Measurements from ENCODE around the gene MATR3. TPM values are rescaled to one million over a fixed set of nuclear protein-coding genes. Genes with fewer than 3 reads are reported as not detected.

The MATR3 gene
- total RNA-seq, 2 experiments from 2014 or later = 376 to 401 TPM

DNA sequence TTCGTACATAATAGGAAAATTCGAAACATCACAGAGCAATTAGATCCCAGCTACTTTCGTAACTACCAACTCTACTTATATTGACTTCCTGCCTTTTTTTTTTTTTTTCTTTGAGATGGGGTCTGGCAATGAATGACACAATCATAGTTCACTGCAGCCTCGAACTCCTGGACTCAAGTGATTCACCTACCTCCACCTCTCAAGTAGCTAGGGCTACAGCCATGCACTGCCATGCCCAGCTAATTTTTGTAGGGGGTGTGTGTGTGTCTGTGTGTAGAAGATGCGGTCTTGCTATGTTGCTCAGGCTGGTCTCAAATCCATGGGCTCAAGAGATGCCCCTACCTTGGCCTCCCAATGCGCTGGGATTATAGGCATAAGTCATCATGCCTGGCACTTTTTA lies 42.3 kb downstream of the MATR3 start:
- POLR2A ChIA-PET = interaction anchor here (1.3 kb wide), 1 partner anchor 23 kb away, joined by 3 read pairs; no protein-coding TSS in a partner anchor
- H3K4me3 Mint-ChIP-seq = peak overlapping the region; percentile 47
- no peak overlapping the region for H3K27ac ChIP-seq (ENCODE audit: low read depth in 1 of 2, low read length in 2 of 2)

DNA sequence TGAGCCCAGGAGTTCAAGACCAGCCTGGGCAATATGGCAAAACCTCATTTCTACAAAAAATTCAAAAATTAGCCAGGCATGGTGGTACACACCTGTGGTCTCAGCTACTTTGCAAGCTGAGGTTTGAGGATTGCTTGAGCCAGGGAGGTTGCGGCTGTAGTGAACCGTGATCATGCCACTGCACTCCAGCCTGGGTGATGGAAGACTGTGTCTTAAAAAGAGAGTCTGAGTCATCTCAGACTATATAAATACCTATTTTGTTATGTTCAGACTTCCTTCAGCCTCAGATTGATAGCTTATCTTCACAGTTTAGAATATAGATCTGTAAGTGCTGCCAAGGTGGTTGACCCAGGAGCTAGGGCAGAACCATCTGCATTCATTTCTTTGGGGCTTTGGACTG lies 46.5 kb downstream of the MATR3 start:
- H3K36me3 ChIP-seq (ENCODE audit: insufficient read depth, low read length) = no peaks in the 10 kb centered on the region
- ChIA-PET POLR2A (interaction anchor here (2.4 to 3.8 kb wide), 5 partner anchors 37 to 765 kb away, joined by 12 to 149 read pairs (median 29); partner anchors contain the start of genes HSPA9, MATR3 and SPATA24), CTCF (no interaction called here)
- Mint-ChIP-seq H3K27me3 (no peaks in the 10 kb centered on the region), H3K27ac (no peak overlapping the region), H3K9me3 (no peaks in the 10 kb centered on the region), H3K36me3 (ENCODE audit: low read depth) (peaks cover 33% of the 10 kb centered on the region), H3K4me1 (ENCODE audit: low read depth) (peaks cover 65% of the 10 kb centered on the region), H3K4me3 (peak overlapping the region; percentile 96)
- intact Hi-C loops (cut with DNase I, micrococcal nuclease) = loop anchor here (2.0 to 5.0 kb wide), 6 partner anchors 13 to 763 kb away; partner anchors contain the start of genes HSPA9 (in 1 of the 2), MZB1 (in 1 of the 2) and UBE2D2 (in 1 of the 2)
- H3K27ac ChIP-seq (ENCODE audit: low read depth in 1 of 2, low read length in 2 of 2) = no peak overlapping the region
- DNase-seq = no peak
- no peaks in the 10 kb centered on the region for H3K9me3 ChIP-seq (ENCODE audit: control insufficient read depth in 1 of 2, insufficient read depth in 1 of 2, low read length in 2 of 2)
- no peak for ATAC-seq (ENCODE audit: poor library complexity)
- no peak overlapping the region for H3K4me3 ChIP-seq (ENCODE audit: low read length)
- TF ChIP-seq, protein P1, sequence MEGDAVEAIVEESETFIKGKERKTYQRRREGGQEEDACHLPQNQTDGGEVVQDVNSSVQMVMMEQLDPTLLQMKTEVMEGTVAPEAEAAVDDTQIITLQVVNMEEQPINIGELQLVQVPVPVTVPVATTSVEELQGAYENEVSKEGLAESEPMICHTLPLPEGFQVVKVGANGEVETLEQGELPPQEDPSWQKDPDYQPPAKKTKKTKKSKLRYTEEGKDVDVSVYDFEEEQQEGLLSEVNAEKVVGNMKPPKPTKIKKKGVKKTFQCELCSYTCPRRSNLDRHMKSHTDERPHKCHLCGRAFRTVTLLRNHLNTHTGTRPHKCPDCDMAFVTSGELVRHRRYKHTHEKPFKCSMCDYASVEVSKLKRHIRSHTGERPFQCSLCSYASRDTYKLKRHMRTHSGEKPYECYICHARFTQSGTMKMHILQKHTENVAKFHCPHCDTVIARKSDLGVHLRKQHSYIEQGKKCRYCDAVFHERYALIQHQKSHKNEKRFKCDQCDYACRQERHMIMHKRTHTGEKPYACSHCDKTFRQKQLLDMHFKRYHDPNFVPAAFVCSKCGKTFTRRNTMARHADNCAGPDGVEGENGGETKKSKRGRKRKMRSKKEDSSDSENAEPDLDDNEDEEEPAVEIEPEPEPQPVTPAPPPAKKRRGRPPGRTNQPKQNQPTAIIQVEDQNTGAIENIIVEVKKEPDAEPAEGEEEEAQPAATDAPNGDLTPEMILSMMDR (IDR thresholded peaks at IDR 0.05) = no peak
- H3K4me1 ChIP-seq (ENCODE audit: insufficient read depth, low read length) = peaks cover 33% of the 10 kb centered on the region
- no peaks in the 10 kb centered on the region for H3K27me3 ChIP-seq (ENCODE audit: control insufficient read depth in 1 of 2, insufficient read depth in 2 of 2, low read length in 2 of 2)

More for the DNA sequence above, 42.3 kb downstream of the MATR3 start:
- peaks cover 25% of the 10 kb centered on the region for H3K4me1 Mint-ChIP-seq (ENCODE audit: low read depth)
- no peaks in the 10 kb centered on the region for H3K9me3 ChIP-seq (ENCODE audit: control insufficient read depth in 1 of 2, insufficient read depth in 1 of 2, low read length in 2 of 2)
- no peaks in the 10 kb centered on the region for H3K27me3 Mint-ChIP-seq
- intact Hi-C loops (cut with DNase I, micrococcal nuclease) = no loop called here
- peak in 2 of 14 experiments; percentile 32 to 44 for DNase-seq
- peaks cover 27% of the 10 kb centered on the region for H3K36me3 Mint-ChIP-seq (ENCODE audit: low read depth)
- H3K4me1 ChIP-seq (ENCODE audit: insufficient read depth, low read length) = peaks cover 12% of the 10 kb centered on the region
- TF ChIP-seq, protein P1 (IDR thresholded peaks at IDR 0.05) = no peak
- no peaks in the 10 kb centered on the region for H3K9me3 Mint-ChIP-seq
- peak overlapping the region; percentile 50 for H3K27ac Mint-ChIP-seq
- peak; percentile 25 for ATAC-seq (ENCODE audit: poor library complexity)
- peaks cover 20% of the 10 kb centered on the region for H3K36me3 ChIP-seq (ENCODE audit: insufficient read depth, low read length)
- no peak overlapping the region for H3K4me3 ChIP-seq (ENCODE audit: low read length)
- CTCF ChIA-PET = interaction anchor here (1.8 kb wide), 1 partner anchor 29 kb away, joined by 5 read pairs; no protein-coding TSS in a partner anchor
- H3K27me3 ChIP-seq (ENCODE audit: control insufficient read depth in 1 of 2, insufficient read depth in 2 of 2, low read length in 2 of 2) = no peaks in the 10 kb centered on the region

DNA sequence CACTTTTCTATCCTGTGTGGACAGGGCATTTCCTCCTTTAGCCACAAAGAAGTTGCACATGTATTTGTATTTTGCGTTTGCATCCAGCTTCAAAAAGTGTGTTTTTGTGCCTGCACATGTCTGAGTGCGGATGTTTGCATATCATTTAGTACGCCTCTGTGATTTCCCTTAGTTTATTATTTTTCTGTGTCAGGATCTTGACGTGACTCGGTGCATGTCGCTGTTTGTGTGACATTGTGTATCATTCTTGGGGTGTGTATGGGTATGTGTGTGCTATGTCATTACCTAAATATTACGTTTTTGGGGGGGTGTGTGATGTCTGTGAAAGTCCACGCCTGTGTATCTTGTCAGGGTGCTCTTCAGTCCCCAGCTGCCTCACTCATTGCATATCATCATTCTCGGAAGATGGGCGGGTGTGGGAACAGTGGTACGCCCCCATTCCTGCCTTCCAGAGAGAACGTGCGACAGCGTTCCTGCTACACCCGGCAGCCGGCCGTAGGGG lies 47.7 kb downstream of the MATR3 start:
- H3K27me3 ChIP-seq (ENCODE audit: control insufficient read depth in 1 of 2, insufficient read depth in 2 of 2, low read length in 2 of 2) = no peaks in the 10 kb centered on the region
- no peaks in the 10 kb centered on the region for H3K27me3 Mint-ChIP-seq
- peak overlapping the region; percentile 94 for H3K4me3 ChIP-seq (ENCODE audit: low read length)
- ChIA-PET CTCF (interaction anchor here (0.6 to 1.9 kb wide), 20 partner anchors 9 to 989 kb away, joined by 3 to 12 read pairs (median 4); partner anchors contain the start of genes KDM3B, MATR3 and SPATA24), POLR2A (interaction anchor here (0.7 to 3.8 kb wide), 31 partner anchors 9 to 1588 kb away, joined by 3 to 149 read pairs (median 7); partner anchors contain the start of genes DNAJC18, ETF1, FAM53C and HSPA9)
- H3K27ac Mint-ChIP-seq = peak overlapping the region; percentile 95
- TF ChIP-seq, protein P1 (IDR thresholded peaks at IDR 0.05) = peak; percentile 70
- H3K9me3 ChIP-seq (ENCODE audit: control insufficient read depth in 1 of 2, insufficient read depth in 1 of 2, low read length in 2 of 2) = no peaks in the 10 kb centered on the region
- intact Hi-C loops (cut with DNase I, micrococcal nuclease) = loop anchor here (1.0 to 5.0 kb wide), 8 partner anchors 14 to 764 kb away; partner anchors contain the start of genes HSPA9 (in 1 of the 2), MATR3 (in 1 of the 2), MZB1 (in 1 of the 2) and UBE2D2 (in 1 of the 2)
- DNase-seq (peak in 1 of 14 experiments; percentile 6), ATAC-seq (ENCODE audit: poor library complexity) (no peak)
- peak overlapping the region; percentile 100 for H3K27ac ChIP-seq (ENCODE audit: low read depth in 1 of 2, low read length in 2 of 2)
- peak overlapping the region; percentile 96 for H3K4me3 Mint-ChIP-seq
- H3K4me1 ChIP-seq (ENCODE audit: insufficient read depth, low read length) = peaks cover 31% of the 10 kb centered on the region
- no peaks in the 10 kb centered on the region for H3K9me3 Mint-ChIP-seq
- peaks cover 3% of the 10 kb centered on the region for H3K36me3 ChIP-seq (ENCODE audit: insufficient read depth, low read length)
- H3K4me1 Mint-ChIP-seq (ENCODE audit: low read depth) = peaks cover 66% of the 10 kb centered on the region
- H3K36me3 Mint-ChIP-seq (ENCODE audit: low read depth) = peaks cover 42% of the 10 kb centered on the region
